OCI-LY3 (cell line): ENCODE data around the gene SGIP1.

Experiments used
- EZH2phosphoT487 ChIP-seq: fragments of 200-600 bp; shearing (Covaris generic); IDR thresholded peaks from 2 replicates; pipeline ENCODE4 v1.6.1; 2018; ENCODE audit warnings: antibody characterized with exemption, mixed run types, low read depth
- TF ChIP-seq, protein P1 (sequence below): fragments of 200-600, 300-600 bp; sonication (generic); IDR thresholded peaks from 2 replicates; pipeline ENCODE4 v1.5.1; 2014; ENCODE audit warnings: antibody characterized with exemption, low read length, low read depth

DNA sequence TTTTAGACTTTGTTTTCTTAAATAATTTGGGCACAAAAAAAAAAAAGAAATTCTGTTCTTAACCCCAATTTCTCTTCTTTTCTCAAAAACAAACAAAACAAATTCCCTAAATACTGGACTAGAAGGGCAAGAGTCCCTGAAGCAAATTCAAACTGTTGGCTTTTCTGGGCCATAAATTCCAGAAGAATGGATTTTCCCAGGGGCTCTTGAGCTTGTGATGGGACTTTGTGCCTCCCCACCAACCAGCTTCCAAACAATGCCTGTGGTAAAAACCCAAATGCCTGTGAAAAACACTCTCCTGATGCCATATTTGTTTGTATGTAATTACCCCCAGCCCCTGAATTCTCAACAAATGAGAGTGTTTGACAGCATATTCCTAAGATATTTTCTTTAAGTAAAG is 55.4 kb downstream of the SGIP1 start:
- TF ChIP-seq, protein P1, sequence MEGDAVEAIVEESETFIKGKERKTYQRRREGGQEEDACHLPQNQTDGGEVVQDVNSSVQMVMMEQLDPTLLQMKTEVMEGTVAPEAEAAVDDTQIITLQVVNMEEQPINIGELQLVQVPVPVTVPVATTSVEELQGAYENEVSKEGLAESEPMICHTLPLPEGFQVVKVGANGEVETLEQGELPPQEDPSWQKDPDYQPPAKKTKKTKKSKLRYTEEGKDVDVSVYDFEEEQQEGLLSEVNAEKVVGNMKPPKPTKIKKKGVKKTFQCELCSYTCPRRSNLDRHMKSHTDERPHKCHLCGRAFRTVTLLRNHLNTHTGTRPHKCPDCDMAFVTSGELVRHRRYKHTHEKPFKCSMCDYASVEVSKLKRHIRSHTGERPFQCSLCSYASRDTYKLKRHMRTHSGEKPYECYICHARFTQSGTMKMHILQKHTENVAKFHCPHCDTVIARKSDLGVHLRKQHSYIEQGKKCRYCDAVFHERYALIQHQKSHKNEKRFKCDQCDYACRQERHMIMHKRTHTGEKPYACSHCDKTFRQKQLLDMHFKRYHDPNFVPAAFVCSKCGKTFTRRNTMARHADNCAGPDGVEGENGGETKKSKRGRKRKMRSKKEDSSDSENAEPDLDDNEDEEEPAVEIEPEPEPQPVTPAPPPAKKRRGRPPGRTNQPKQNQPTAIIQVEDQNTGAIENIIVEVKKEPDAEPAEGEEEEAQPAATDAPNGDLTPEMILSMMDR, result no peak
- TF ChIP-seq EZH2phosphoT487, result no peak
